Stimulated activated CD4-positive, alpha-beta T cell treated with anti-CD3 and anti-CD28 coated beads, Interleukin-15, amount 100 ng/mL, for 24 hours (primary cell): Measurements from ENCODE around the gene AMELY.
"Not testable (repeated sequence)": the region's sequence is repeated elsewhere in the genome, so short reads cannot be mapped to it uniquely, and the experiment has no call there.

Experiments used
- DNase-seq: peaks from one replicate; pipeline ENCODE4 v3.0.0-alpha.2; 2020

AMELY gene

GRCh38 chrY:6911253-6911881 lies at the start of gene AMELY:
Gene AMELY (minus strand): TSS chrY:6911752. CDS start chrY:6872608, 39,144 bp downstream.
- peak; percentile 1 for DNase-seq

- no peak for DNase-seq
These were observed 38.4 kb upstream of the AMELY start for GRCh38 chrY:6949947-6950346.

GRCh38 chrY:6948378-6948777 lies 36.8 kb upstream of the AMELY start:
- no peak for DNase-seq

- no peak for DNase-seq
These were observed 36.1 kb upstream of the AMELY start for GRCh38 chrY:6947695-6948094.

- DNase-seq = no peak
These were observed 23.9 kb upstream of the AMELY start for GRCh38 chrY:6935497-6935896.

- no peak for DNase-seq
These were observed 20.3 kb upstream of the AMELY start for GRCh38 chrY:6931779-6932396.

GRCh38 chrY:6929237-6929636 lies 17.7 kb upstream of the AMELY start:
- DNase-seq = no peak

- no peak for DNase-seq
These were observed 16.7 kb upstream of the AMELY start for GRCh38 chrY:6928265-6928664.

GRCh38 chrY:6921061-6921460 lies 9.5 kb upstream of the AMELY start:
- no peak for DNase-seq

- DNase-seq = no peak
These were observed 1.8 kb upstream of the AMELY start for GRCh38 chrY:6913362-6913761.

- peak; percentile 16 for DNase-seq
These were observed 940 bp downstream of the AMELY start, which contains the start of gene TBL1Y for GRCh38 chrY:6910372-6911252. Gene TBL1Y (plus strand): TSS chrY:6910697. CDS start chrY:7025085, 114,388 bp downstream.

GRCh38 chrY:6909856-6910255 lies 1.7 kb downstream of the AMELY start:
- DNase-seq = no peak

GRCh38 chrY:6909118-6909521 lies 2.4 kb downstream of the AMELY start:
- DNase-seq = no peak

- DNase-seq = not testable (repeated sequence)
These were observed 3.5 kb downstream of the AMELY start for GRCh38 chrY:6908021-6908420.

- no peak for DNase-seq
These were observed 4.0 kb downstream of the AMELY start for GRCh38 chrY:6907591-6907990.

GRCh38 chrY:6902116-6902515 lies 9.4 kb downstream of the AMELY start:
- DNase-seq = not testable (repeated sequence)

GRCh38 chrY:6895236-6895635 lies 16.3 kb downstream of the AMELY start:
- no peak for DNase-seq

GRCh38 chrY:6894496-6894895 lies 17.1 kb downstream of the AMELY start:
- no peak for DNase-seq

- DNase-seq = no peak
These were observed 62.2 kb downstream of the AMELY start for GRCh38 chrY:6849384-6849783.

- not testable (repeated sequence) for DNase-seq
These were observed 68.9 kb downstream of the AMELY start for GRCh38 chrY:6842650-6843049.
